HG03175 (cell line): ENCODE results near the gene KCNMA1.
"Not testable (repeated sequence)": the region's sequence is repeated elsewhere in the genome, so short reads cannot be mapped to it uniquely, and the experiment has no call there.

Experiments
- ATAC-seq: cut with Tn5 transposase; IDR thresholded peaks from one replicate; pipeline ENCODE4 v1.9.1; 2021; ENCODE audit warnings: mild to moderate bottlenecking, moderate library complexity; ENCODE audit not compliant: unreplicated experiment

KCNMA1 gene

DNA sequence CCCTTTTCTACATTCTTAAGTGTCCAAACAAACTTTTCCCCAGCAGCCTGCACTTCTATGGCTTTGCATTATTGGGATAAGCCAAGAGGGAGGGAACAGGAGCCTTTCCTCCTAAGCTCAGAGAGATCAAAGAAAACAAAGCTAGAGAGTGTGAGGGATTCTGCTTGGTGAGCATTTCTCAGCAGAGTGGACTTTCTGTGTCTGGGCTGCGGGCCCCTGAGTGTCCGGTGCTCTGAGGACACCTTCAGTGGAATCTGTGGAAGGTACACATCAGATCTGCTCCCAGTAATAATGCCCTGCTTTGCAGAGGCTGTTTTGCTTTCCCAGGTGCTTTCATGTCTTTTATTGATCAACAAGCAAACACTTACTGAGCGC lies 50.2 kb downstream of the KCNMA1 start:
- no peak for ATAC-seq

DNA sequence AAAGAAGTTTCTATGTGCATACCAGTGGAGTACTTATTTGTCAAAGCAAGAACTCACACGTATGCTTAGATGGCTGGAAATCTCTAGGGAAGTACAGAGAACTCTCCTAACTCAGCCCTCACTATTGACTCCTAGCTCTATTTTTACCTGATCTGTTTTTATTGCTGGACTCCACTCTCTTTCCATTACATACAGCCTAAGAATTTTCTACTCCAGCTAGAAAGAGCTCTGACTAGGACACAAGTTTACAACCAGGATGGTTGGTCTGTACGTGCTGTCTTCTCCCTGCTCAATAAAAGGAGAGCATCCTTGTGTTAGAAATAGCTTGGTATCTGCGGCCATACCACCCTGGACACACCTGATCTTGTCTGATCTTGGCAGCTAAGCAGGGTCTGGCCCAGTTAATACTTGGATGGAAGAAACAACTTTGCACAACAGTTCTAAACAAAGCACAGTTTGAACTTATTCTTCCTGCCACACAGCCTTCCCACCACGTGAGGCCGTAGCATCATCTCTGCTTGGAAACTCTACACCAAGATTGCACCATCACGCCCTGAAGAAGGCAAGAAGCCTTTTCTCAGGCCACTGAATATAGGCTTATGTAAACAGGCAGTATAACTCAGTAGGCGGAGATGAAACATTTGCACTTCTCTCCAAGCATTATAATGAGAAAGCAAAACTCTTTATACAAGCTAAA lies 50.7 kb downstream of the KCNMA1 start:
- ATAC-seq = no peak

DNA sequence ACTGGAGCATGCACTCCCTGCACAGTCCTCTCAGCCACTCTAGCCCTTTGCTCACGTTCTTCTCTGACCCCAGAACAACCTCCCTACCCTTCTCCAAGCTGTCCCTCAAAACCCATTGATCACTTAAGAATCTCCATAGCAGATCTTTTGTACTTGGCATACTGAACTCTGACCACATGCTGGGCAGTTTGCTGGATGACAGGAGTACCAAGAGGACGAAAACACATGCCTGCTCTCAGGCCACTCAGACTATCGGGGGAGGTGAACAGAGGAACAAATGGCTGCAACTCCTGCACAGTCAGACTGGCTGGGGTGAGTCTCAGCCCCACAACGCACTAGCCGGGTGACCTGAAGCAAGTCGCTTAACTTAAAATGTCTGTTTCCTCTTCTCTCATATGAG lies 52.7 kb downstream of the KCNMA1 start:
- ATAC-seq = no peak

DNA sequence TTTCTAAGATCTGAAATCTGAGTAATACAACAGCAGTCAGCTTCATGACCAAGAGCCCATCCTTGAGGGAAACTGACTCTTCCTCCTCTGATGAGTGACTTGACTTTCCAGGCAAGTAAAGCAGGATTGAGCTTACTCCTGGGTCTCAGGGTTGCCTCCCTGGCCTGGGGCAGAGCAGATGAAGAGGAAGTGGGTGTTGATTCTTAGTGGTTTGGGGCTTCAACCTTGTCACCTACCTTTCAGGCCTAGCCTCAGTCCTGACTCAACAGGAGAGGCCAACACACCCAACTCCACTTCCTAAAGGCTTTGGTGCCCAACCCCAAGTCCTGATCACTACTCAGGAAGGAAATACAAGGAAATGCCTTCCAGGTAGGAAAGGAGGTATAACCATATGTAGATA lies 54.1 kb downstream of the KCNMA1 start:
- no peak for ATAC-seq

DNA sequence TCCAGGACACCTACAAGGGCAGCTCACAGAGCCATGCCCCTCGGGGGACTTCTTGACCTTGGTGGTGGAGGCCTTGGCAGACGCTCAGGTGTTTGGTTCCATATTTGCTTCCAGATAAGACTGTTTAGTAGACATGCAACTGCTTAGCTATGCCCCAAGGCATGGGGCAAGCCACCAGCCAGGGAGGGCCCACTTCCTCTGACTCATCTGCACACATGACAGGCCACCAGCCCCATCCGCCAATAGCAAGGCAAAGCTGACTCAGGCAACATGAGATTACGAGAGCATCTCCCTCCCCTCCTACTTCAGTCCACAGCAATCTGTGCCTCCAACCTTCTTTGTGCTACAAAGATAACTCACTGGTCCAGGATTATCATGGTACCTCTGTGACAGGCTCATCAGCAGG lies 54.9 kb downstream of the KCNMA1 start:
- ATAC-seq = no peak

- no peak for ATAC-seq
These were observed 55.9 kb downstream of the KCNMA1 start for GRCh38 chr10:77581738-77582137.

GRCh38 chr10:77580482-77580881 lies 57.1 kb downstream of the KCNMA1 start:
- ATAC-seq = no peak

DNA sequence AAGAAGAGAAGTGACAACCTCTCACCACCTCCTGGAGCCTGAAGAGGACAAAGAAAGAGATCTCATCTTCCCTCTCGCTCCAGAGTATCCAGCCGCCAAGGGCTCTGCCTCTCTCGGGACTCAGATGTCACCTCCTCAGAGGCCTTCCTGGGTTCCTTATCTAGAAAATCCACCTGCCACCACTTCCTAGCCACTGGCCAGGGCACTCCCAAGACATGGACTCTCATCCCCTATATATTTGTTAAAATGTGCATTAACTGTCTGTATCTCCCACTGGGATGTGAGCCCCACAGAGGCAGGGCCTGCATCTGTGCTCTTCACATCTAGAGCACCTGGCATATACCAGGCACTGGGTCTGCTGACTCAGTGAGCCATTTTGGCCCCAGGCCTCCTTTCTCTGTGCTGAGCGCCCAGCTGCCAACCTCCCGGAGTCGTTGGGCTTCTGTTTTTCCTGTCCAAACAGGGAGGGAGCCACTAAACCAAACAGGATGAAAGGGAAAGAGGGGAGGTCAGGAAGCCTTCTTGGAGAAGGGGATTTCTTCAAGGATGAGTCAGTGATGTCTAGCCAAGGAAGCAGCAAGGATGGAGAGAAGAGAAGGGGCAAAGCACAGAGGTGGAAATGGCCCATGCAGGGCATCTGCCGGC lies 58.9 kb downstream of the KCNMA1 start:
- ATAC-seq = no peak

DNA sequence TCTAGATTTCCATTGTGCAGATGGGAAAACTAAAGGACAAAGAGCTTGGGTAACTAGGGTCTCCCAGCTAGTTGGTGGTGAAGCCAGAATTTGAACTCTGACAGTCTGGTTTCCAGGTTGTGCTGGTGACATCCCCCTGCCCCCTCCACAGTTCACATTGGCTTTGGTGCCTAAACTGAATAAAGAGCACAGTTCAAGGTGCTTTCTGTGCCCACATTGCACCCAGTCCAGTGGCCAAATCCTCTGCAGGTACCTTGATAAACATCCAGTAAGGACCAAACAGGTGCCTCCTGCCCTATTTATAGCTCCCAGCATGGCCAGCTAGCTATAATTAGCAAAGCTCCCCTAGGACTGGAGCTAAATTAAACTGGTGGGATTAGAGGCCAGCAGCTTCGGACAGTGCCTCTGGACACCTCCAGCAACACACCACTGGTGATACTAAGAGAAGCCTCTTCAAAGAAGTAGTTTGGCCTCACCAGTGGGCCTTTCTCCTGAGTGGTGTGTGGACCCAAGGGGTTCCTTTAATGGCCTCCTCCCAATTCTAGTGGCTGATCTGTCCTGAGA lies 59.9 kb downstream of the KCNMA1 start:
- ATAC-seq = no peak

DNA sequence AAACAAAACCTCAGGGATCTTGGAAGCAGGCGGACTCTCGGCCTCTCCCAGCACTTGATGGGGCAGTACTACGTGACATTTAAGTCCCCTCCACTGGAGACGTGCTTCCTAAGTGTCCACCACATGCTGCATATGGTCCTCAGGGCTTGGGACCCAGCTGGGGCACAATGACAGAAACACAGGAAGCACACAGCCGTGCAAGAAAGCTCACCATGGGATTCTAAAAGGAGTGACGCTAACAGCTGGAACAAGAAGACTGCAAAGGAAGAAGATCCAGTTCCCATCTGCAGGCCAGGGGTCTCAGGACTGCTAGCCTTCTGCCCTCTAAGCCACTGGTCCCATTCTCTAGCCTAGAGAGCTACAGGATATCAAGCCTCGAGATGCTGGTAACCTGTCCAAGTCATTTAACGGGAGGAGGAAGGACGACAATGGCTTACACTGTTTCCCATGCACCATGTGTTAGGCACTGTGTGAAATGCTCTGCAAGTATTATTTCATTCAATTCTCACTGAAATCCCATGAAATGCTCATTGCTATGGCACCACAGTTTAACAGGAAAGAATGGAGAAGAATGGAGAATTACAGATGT lies 61.1 kb downstream of the KCNMA1 start:
- no peak for ATAC-seq

DNA sequence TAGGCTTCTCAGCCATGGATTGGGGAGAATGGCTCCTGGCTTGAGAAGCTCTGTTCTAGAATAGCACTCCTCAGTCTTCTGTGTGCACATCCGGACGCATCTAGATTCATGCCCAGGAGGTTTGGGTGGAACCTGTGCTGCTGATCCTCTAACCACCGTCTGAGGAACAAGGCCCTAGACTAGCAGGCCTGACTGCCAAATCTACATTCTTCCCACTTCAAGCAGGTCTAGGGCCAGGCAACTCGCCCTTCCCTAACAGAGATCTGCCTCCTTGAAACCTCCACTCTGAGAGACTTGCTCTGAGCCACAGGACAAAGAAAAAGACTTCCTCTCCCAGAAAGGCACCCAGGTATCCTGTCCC lies 61.6 kb downstream of the KCNMA1 start:
- no peak for ATAC-seq

DNA sequence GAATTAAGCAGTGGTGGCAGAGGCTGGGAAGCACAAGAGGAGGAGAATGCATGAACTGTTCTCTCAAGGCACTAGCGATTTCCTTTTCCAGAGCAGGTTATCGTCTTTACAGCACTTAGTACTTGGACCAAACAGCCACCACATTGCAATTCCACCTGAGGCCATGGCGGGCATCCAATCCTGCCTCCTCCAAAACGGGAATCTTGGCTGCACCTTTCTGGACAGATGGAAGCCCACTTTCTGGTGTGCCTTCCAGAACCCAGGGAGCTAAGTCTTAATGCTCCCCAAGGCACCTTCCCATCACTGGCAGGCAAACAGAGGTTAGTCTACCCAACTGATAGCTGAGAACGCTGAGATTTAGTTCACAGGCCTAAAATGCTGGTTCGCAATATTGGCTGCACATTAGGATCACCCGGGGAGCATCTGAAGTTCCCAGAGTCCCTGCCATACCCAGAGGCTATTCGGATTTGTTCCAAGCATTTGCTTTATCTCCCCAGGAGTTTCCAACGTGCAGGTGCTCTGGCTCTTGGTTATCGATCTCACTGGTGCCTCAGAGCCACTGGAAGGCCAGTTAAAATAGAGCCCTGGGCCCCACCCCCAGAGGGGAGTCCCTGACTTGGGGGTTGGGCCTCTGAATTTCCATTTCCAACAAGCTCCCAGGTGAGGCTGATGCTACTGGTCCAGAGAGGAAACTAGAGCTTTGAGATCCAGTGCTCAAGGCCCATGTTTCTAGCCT lies 62.2 kb downstream of the KCNMA1 start:
- no peak for ATAC-seq

DNA sequence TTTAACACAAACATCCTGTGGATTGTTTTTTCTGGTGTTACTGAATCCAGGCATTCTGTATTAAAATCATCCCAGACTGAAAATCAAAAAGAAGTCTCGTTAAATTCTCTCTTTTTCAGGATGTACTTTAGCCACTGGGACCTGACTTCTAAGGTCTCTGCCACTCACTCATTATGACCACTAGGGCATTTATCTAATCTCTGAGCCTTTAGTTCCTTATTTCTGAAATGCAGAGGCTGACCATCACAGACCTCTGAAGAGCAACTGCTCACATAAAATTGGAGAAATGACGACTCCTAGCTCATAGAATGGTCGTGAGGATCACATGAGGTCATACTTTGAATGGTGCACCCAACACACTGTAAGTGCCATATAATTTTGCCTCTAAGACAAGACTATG lies 63.2 kb downstream of the KCNMA1 start:
- no peak for ATAC-seq

DNA sequence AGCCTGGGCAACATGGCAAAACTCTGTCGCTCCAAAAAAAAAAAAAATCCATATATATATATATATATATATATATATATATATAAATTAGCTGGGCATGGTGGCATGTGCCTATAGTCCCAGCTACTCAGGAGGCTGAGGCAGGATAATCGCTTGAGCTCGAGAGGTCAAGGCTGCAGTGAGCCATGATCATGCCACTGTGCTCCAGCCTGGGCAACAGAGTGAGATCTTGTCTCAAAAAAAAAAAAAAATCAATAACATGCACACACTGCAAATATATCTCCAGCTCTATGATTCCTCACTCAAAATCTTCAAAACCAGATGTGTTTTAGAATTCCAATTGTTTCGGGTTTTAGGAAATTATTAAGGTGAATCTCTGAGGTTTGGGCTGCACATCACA lies 65.1 kb downstream of the KCNMA1 start:
- not testable (repeated sequence) for ATAC-seq

GRCh38 chr10:77571490-77571889 lies 66.1 kb downstream of the KCNMA1 start:
- no peak for ATAC-seq

DNA sequence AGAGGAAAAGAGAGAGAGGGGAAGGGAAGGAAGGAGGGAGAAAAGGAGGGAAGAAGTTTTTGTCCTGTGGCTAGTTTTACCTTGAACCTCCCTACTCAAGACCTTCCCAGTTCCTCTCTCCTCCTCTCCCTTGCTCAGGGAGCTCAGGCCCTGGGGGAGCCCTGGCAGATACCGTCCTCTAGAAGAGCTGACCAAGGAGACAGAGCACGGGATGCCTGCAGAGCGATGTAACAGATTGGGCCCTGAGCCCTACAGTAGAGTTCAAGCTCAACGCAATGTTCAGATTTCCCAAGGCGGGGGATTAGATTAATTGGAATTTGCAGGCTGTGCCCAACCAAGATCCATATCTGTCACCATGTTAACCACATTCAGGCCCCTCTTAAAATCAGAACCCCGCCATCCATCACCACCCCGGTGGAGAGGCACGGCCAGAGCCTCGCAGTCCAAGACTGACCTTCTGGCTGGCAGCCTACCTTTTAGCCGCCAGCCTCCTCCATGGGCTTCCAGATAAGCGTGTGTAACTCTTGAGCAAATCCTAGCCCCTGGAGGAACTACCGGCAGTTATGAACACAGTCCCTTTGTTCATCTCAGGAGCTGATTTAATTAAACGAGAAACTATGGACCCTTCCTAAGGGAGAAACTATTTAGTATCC lies 70.6 kb downstream of the KCNMA1 start:
- no peak for ATAC-seq

DNA sequence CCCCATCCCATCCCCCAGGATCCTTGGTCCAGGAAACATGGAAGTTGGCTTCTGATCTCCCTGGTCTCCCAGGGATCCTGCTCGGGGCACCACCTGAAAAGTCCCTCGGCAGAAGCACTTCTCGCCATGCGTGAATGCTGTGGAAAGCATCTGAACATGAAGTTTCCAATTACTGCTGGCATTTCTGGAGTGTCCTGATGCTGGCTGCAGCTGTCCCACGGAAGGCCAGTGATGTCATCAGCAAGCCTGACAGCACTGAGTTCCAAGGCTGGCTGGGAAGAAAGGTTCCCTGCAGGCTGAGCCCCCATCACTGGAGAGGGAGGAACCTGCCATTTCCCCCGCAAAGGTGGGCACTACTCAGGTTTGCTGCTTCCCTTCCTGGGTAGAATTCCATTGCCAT lies 71.4 kb downstream of the KCNMA1 start:
- ATAC-seq = no peak

DNA sequence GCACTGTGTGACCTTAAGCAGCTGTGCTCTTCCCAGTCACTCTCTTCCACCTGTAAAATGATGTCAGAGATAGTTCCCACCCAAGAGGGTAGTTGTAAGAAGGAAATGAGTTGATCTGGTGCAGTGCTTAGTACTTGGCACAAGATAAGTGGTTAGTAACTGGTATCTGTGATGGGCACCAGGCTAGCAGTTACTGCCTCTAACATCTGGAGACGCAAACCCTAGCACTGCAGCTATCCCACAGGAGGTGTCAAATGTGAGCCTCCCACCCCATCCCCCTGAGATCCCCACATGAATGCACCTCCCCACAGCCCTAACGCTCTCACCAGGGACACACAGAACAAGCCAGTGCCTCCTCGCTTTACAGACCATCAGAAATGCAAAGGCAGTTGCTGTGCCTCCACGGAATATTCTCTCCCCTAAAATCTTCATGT lies 72.0 kb downstream of the KCNMA1 start:
- ATAC-seq = no peak

DNA sequence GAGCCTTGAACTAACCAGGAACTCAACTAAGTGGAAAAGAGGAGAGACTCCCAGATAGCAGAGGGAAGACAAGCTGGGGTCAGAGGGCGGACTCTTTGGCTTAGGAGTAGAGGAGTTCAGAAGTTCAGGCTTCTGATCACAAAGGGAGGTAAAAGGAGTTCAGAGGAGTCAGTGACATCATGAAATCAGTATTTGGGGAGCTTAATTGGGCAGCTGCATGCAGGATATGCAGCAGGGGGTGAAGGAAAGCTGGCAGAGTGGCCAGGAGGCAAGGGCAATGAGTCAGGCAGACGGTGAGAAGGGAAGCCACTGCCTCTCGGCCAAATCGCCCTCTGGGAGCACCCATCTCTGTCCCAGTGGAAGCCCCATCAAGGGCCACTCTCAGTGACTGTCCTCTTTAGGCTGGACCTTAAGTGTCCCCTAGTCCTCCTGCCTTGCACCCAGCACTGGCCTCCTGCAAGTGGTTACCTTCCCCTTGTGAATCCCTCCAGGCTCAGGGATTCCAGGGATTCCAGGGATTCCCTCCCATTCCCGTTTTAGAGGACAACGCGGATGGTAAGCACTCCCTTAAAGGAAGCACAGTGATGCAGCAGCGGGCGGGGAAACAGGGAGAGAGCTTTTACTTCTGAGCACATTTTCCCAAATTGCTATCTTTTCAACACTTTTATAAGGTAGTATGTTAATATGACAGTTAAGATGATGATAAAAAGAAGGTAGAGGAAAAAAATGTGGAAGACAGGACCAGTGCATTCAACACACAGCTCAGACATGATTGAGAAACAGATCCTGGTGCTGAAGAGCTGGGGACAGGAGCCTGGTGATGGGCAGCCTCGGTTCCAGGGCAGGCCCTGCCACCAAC lies 72.6 kb downstream of the KCNMA1 start:
- ATAC-seq = no peak

- ATAC-seq = no peak
These were observed 73.9 kb downstream of the KCNMA1 start for GRCh38 chr10:77563638-77564270.
